Naive thymus-derived CD4-positive, alpha-beta T cell (primary cell): ENCODE measurements around the gene C17orf67. TPM values are rescaled to one million over a fixed set of nuclear protein-coding genes. Genes with fewer than 3 reads are reported as not detected.

Experiments
- ATAC-seq: fragments of 150-1000 bp; cut with Tn5 transposase; 2 replicates; pipeline ENCODE4 v1.10.0; 2021; ENCODE audit warnings: mild to moderate bottlenecking, moderate library complexity
- CTCF ChIA-PET: fragments of 350-600 bp; sonication (Branson Sonifier 250); formaldehyde crosslinking; loops from one replicate; lab custom pipeline; 2021; ENCODE audit warnings: antibody characterized with exemption; lab: Charles Lee
- POLR2A ChIA-PET: fragments of 350-600 bp; sonication (Branson Sonifier 250); formaldehyde crosslinking; loops from one replicate; lab custom pipeline; 2021; ENCODE audit warnings: antibody characterized with exemption, inconsistent platforms; lab: Charles Lee
- DNase-seq, 9 donors: peaks; one replicate each; pipeline versions ENCODE4 v3.0.0 to v3.0.0-alpha.2; 2020 to 2022; ENCODE audit warnings: mixed read lengths in 1 of 9
- H3K27ac ChIP-seq: one replicate; pipeline ENCODE4 v1.7.0; 2013; ENCODE audit warnings: mild to moderate bottlenecking, low read depth, low read length, moderate library complexity
- H3K27me3 ChIP-seq, 2 donors: one replicate each; pipeline ENCODE4 v1.7.0; 2013; ENCODE audit warnings: low read length in 2 of 2, mild to moderate bottlenecking in 2 of 2, moderate library complexity in 2 of 2; ENCODE audit not compliant: control insufficient read depth in 2 of 2, insufficient read depth in 2 of 2
- H3K36me3 ChIP-seq, 3 experiments: 1 replicate in 2 of 3; 2 replicates in 1 of 3; pipeline ENCODE4 v1.7.0; 2013; ENCODE audit warnings: low read length in 3 of 3, mild to moderate bottlenecking in 3 of 3, moderate library complexity in 1 of 3; ENCODE audit not compliant: insufficient read depth in 3 of 3, control insufficient read depth in 2 of 3
- H3K4me1 ChIP-seq, 2 donors: one replicate each; pipeline ENCODE4 v1.7.0; 2013; ENCODE audit warnings: low read length in 2 of 2, mild to moderate bottlenecking in 2 of 2, moderate library complexity in 1 of 2; ENCODE audit not compliant: control insufficient read depth in 2 of 2, insufficient read depth in 2 of 2
- H3K4me3 ChIP-seq: 2 replicates; pipeline ENCODE4 v1.7.0; 2013; ENCODE audit warnings: mild to moderate bottlenecking, low read length
- H3K9me3 ChIP-seq, 3 experiments: 1 replicate in 2 of 3; 2 replicates in 1 of 3; pipeline ENCODE4 v1.7.0; 2013; ENCODE audit warnings: low read length in 3 of 3; ENCODE audit not compliant: control insufficient read depth in 2 of 3
- H3K27ac Mint-ChIP-seq, 9 donors: one replicate each; pipeline ENCODE4 v1.8.0; 2020 to 2022; ENCODE audit warnings: mixed read lengths in 9 of 9, mild to moderate bottlenecking in 8 of 9, moderate library complexity in 5 of 9, inconsistent platforms in 2 of 9
- H3K27me3 Mint-ChIP-seq, 5 donors: one replicate each; pipeline ENCODE4 v1.8.0; 2021 to 2022; ENCODE audit warnings: mixed read lengths in 5 of 5, mild to moderate bottlenecking in 1 of 5
- H3K36me3 Mint-ChIP-seq, 5 donors: one replicate each; pipeline ENCODE4 v1.8.0; 2020 to 2022; ENCODE audit warnings: mixed read lengths in 5 of 5, mild to moderate bottlenecking in 3 of 5, inconsistent platforms in 1 of 5
- H3K4me1 Mint-ChIP-seq, 7 donors: one replicate each; pipeline ENCODE4 v1.8.0; 2020 to 2022; ENCODE audit warnings: mixed read lengths in 7 of 7, mild to moderate bottlenecking in 3 of 7, inconsistent platforms in 1 of 7
- H3K4me3 Mint-ChIP-seq, 10 donors: one replicate each; pipeline ENCODE4 v1.8.0; 2020 to 2022; ENCODE audit warnings: mild to moderate bottlenecking in 10 of 10, mixed read lengths in 10 of 10, moderate library complexity in 6 of 10, inconsistent platforms in 2 of 10
- H3K9me3 Mint-ChIP-seq, 11 donors: one replicate each; pipeline ENCODE4 v1.8.0; 2020 to 2022; ENCODE audit warnings: mixed read lengths in 11 of 11, mild to moderate bottlenecking in 4 of 11, inconsistent platforms in 1 of 11, moderate library complexity in 1 of 11
- intact Hi-C, 2 donors: fragments of 100-400 bp; cut with micrococcal nuclease; formaldehyde crosslinking; loops; one replicate each; pipeline ENCODE4 v1.15.1; 2023
- polyA plus RNA-seq, 2 donors: library from polyadenylated mRNA; unstranded; fragments of 300-500 nt; fragmentation: Illumina TruSeq; gene quantifications; one replicate each; pipeline ENCODE4 v1.2.3, GENCODE V29; 2021
- total RNA-seq, 6 experiments: library from RNA in 5 of 6; stranded (reverse) in 5 of 6; gene quantifications; 1 replicate in 5 of 6; 2 replicates in 1 of 6; pipeline ENCODE4 v1.2.3 and lab custom pipeline; 2021 to 2026

C17orf67 gene
- total and polyA plus RNA-seq, 7 experiments from 2014 or later, result 1.1 to 9.1 (median 3.8) TPM

GRCh38 chr17:56752263-56752836, 81.4 kb downstream of the C17orf67 start:
- ChIA-PET CTCF (interaction anchor here (0.6 to 1.4 kb wide), 5 partner anchors 11 to 500 kb away, joined by 3 to 5 read pairs (median 3); no protein-coding TSS in a partner anchor), POLR2A (interaction anchor here (1.4 kb wide), 1 partner anchor 27 kb away, joined by 4 read pairs; no protein-coding TSS in a partner anchor)

GRCh38 chr17:56751145-56751738, 82.5 kb downstream of the C17orf67 start:
- intact Hi-C loops, result loop anchor here in 1 of 2 donors (1.0 kb wide), 1 partner anchor 29 kb away; no protein-coding TSS in a partner anchor
- no peaks in the 10 kb centered on the region for H3K36me3 ChIP-seq
- CTCF ChIA-PET, result interaction anchor here (0.6 to 1.2 kb wide), 3 partner anchors 28 to 69 kb away, joined by 3 to 5 read pairs (median 4); no protein-coding TSS in a partner anchor

More at GRCh38 chr17:56752263-56752836, 81.4 kb downstream of the C17orf67 start:
- Mint-ChIP-seq H3K4me3 (no peak overlapping the region), H3K27ac (peak overlapping the region in 2 of 9 donors; percentile 42 to 91), H3K9me3 (no peaks in the 10 kb centered on the region), H3K27me3 (peaks cover 0 to 7% (median 0%) of the 10 kb centered on the region in 5 donors), H3K36me3 (no peaks in the 10 kb centered on the region), H3K4me1 (peaks cover 21 to 61% (median 54%) of the 10 kb centered on the region in 7 donors)
- intact Hi-C loops, result no loop called here
- H3K9me3 ChIP-seq, result no peaks in the 10 kb centered on the region
- H3K4me3 ChIP-seq, result no peak overlapping the region
- DNase-seq (no peak), ATAC-seq (no peak)
- H3K36me3 ChIP-seq, result no peaks in the 10 kb centered on the region
- H3K27ac ChIP-seq, result no peak overlapping the region
- no peaks in the 10 kb centered on the region for H3K27me3 ChIP-seq
- peaks cover 0 to 28% of the 10 kb centered on the region in 2 donors for H3K4me1 ChIP-seq

GRCh38 chr17:56744721-56745120, 89.0 kb downstream of the C17orf67 start:
- H3K4me3 Mint-ChIP-seq, result no peak overlapping the region
- H3K4me1 Mint-ChIP-seq, result peaks cover 0 to 6% (median under 1%) of the 10 kb centered on the region in 7 donors
- peaks cover 0 to 6% (median 0%) of the 10 kb centered on the region in 11 donors for H3K9me3 Mint-ChIP-seq
- ATAC-seq (no peak), DNase-seq (no peak)
- intact Hi-C loops, result no loop called here
- ChIA-PET POLR2A (no interaction called here), CTCF (no interaction called here)
- no peaks in the 10 kb centered on the region for H3K36me3 Mint-ChIP-seq
- no peak overlapping the region for H3K27ac ChIP-seq
- peaks cover 0 to 23% (median 0%) of the 10 kb centered on the region in 5 donors for H3K27me3 Mint-ChIP-seq
- no peak overlapping the region for H3K27ac Mint-ChIP-seq
- no peaks in the 10 kb centered on the region for H3K27me3 ChIP-seq
- H3K36me3 ChIP-seq, result no peaks in the 10 kb centered on the region
- no peaks in the 10 kb centered on the region for H3K4me1 ChIP-seq
- no peak overlapping the region for H3K4me3 ChIP-seq
- no peaks in the 10 kb centered on the region for H3K9me3 ChIP-seq

More at GRCh38 chr17:56751145-56751738, 82.5 kb downstream of the C17orf67 start:
- POLR2A ChIA-PET, result interaction anchor here (1.4 kb wide), 1 partner anchor 83 kb away, joined by 3 read pairs; the partner anchor contains the start of gene DGKE
- H3K27ac ChIP-seq, result no peak overlapping the region
- H3K9me3 ChIP-seq, result no peaks in the 10 kb centered on the region
- Mint-ChIP-seq H3K4me1 (peaks cover 21 to 53% (median 48%) of the 10 kb centered on the region in 7 donors), H3K4me3 (peak overlapping the region in 1 of 10 donors; percentile 38), H3K27ac (peak overlapping the region in 3 of 9 donors; percentile 32 to 49 (median 38)), H3K27me3 (peaks cover 0 to 9% (median 0%) of the 10 kb centered on the region in 5 donors), H3K36me3 (no peaks in the 10 kb centered on the region), H3K9me3 (no peaks in the 10 kb centered on the region)
- H3K4me1 ChIP-seq, result peaks cover 0 to 23% of the 10 kb centered on the region in 2 donors
- H3K4me3 ChIP-seq, result no peak overlapping the region
- DNase-seq (no peak), ATAC-seq (peak; percentile 37)
- H3K27me3 ChIP-seq, result no peaks in the 10 kb centered on the region

- no peak for ATAC-seq
- H3K27ac ChIP-seq, result no peak overlapping the region
- ChIA-PET POLR2A (interaction anchor here (0.6 kb wide), 1 partner anchor 18 kb away, joined by 6 read pairs; no protein-coding TSS in a partner anchor), CTCF (no interaction called here)
- H3K36me3 ChIP-seq, result no peaks in the 10 kb centered on the region
- H3K4me1 ChIP-seq, result no peaks in the 10 kb centered on the region
- H3K27ac Mint-ChIP-seq, result peak overlapping the region in 1 of 9 donors; percentile 4
- intact Hi-C loops, result no loop called here
- no peaks in the 10 kb centered on the region for H3K36me3 Mint-ChIP-seq
- DNase-seq, result no peak
- peaks cover 0 to 23% (median 0%) of the 10 kb centered on the region in 5 donors for H3K27me3 Mint-ChIP-seq
- no peaks in the 10 kb centered on the region for H3K9me3 ChIP-seq
- H3K4me1 Mint-ChIP-seq, result peaks cover 0 to 6% (median 0%) of the 10 kb centered on the region in 7 donors
- peaks cover 0 to 6% (median 0%) of the 10 kb centered on the region in 11 donors for H3K9me3 Mint-ChIP-seq
- no peak overlapping the region for H3K4me3 ChIP-seq
- no peaks in the 10 kb centered on the region for H3K27me3 ChIP-seq
- H3K4me3 Mint-ChIP-seq, result no peak overlapping the region
These were observed 91.1 kb downstream of the C17orf67 start for GRCh38 chr17:56742601-56743000.

Other genes starting within 250 kb of the C17orf67 start
- 100 to 1,000 TPM in 2 of 5 experiments, 10 to 100 TPM in 2, under 1 TPM in 1; 0.12 to 169 (median 31.4) TPM for gene NOG, start 240.2 kb downstream of the C17orf67 start, total RNA-seq
- gene NOG, start 240.2 kb downstream of the C17orf67 start, polyA plus RNA-seq, result 10 to 100 TPM; 65.1 to 67.1 TPM
- gene DGKE, start 231 bp upstream of the C17orf67 start, total RNA-seq, result 10 to 100 TPM; 23.7 to 39.2 (median 35.6) TPM
- 1 to 10 TPM; 5.0 to 7.1 TPM for gene DGKE, start 231 bp upstream of the C17orf67 start, polyA plus RNA-seq
- gene TRIM25, start 80.1 kb upstream of the C17orf67 start, total RNA-seq, result 100 to 1,000 TPM in 1 of 5 experiments, 10 to 100 TPM in 4; 45.9 to 133 (median 61.8) TPM
- 1 to 10 TPM; 4.8 to 8.1 TPM for gene TRIM25, start 80.1 kb upstream of the C17orf67 start, polyA plus RNA-seq
- 10 to 100 TPM; 13.1 to 22.7 (median 19.0) TPM for gene COIL, start 127.1 kb upstream of the C17orf67 start, total RNA-seq
- gene COIL, start 127.1 kb upstream of the C17orf67 start, polyA plus RNA-seq, result 10 to 100 TPM; 13.0 to 18.6 TPM
- 10 to 100 TPM in 4 of 5 experiments, 1 to 10 TPM in 1; 8.4 to 81.6 (median 27.1) TPM for gene SCPEP1, start 144.2 kb upstream of the C17orf67 start, total RNA-seq
- gene SCPEP1, start 144.2 kb upstream of the C17orf67 start, polyA plus RNA-seq, result 10 to 100 TPM; 28.9 to 33.7 TPM